Left lung (tissue), 14 donors: ENCODE results near the gene MUS81. TPM values are rescaled to one million over a fixed set of nuclear protein-coding genes. Genes with fewer than 3 reads are reported as not detected.

Experiments
- ATAC-seq: fragments of 200-7000 bp; cut with Tn5 transposase; one replicate; pipeline ENCODE4 v1.9.1; 2020; ENCODE audit warnings: moderate library complexity
- DNase-seq, 4 donors: peaks; one replicate each; pipeline ENCODE4 v3.0.0-alpha.2; 2013 to 2020
- H3K27ac ChIP-seq, 2 donors: fragments of 200-600 bp; sonication (generic) in 1 of 2; one replicate each; pipeline versions ENCODE4 v1.5.0 to v1.8.0; 2020 to 2021
- H3K27me3 ChIP-seq, 2 donors: fragments of 200-600 bp; sonication (generic) in 1 of 2; one replicate each; pipeline versions ENCODE4 v1.5.0 to v1.8.0; 2020 to 2021
- H3K36me3 ChIP-seq, 2 donors: fragments of 200-600 bp; sonication (generic) in 1 of 2; one replicate each; pipeline versions ENCODE4 v1.5.0 to v1.8.0; 2020 to 2021
- H3K4me1 ChIP-seq, 2 donors: fragments of 200-600 bp; one replicate each; pipeline ENCODE4 v1.8.0; 2021
- H3K4me3 ChIP-seq, 2 donors: fragments of 200-600 bp; sonication (generic) in 1 of 2; one replicate each; pipeline versions ENCODE4 v1.5.0 to v1.8.0; 2020 to 2021; ENCODE audit warnings: mild to moderate bottlenecking in 1 of 2
- H3K9me3 ChIP-seq, 2 donors: fragments of 200-600 bp; sonication (generic) in 1 of 2; one replicate each; pipeline versions ENCODE4 v1.5.0 to v1.8.0; 2020 to 2021
- CTCF ChIP-seq, 2 donors: fragments of 200-600 bp; sonication (generic) in 1 of 2; IDR thresholded peaks; one replicate each; pipeline versions ENCODE4 v1.5.0 to v1.8.0; 2021; ENCODE audit warnings: antibody characterized with exemption in 2 of 2
- intact Hi-C, 2 donors: fragments of 100-400 bp; cut with DNase I; formaldehyde crosslinking; loops; one replicate each; pipeline versions ENCODE4 v1.11.2 to v1.14.2; 2022
- long read RNA-seq, 12 donors: library from polyadenylated mRNA in 2 of 12; unstranded in 2 of 12; transcript quantifications; one replicate each; pipeline ENCODE4 v2.0.0 and lab custom pipeline, GENCODE V29; 2019 to 2026
- polyA plus RNA-seq, 6 donors: library from polyadenylated mRNA; unstranded; fragments of 120-200 nt; gene quantifications; one replicate each; pipeline ENCODE4 v1.2.1, GENCODE V29; 2013; ENCODE audit not compliant: insufficient read length in 6 of 6
- total RNA-seq, 2 donors: library from RNA; stranded (reverse); fragmentation: NEBNext Ultra II Directional; extraction: Animal tissue kit (Norgen Biotek cat#: 25700); gene quantifications; one replicate each; pipeline ENCODE4 v1.2.1, GENCODE V29; 2021
- donor health status: DM: no; HTN: yes; CAD: no.
- donor health status: DM: no; HTN: no; CAD: no.

MUS81 gene, protein sequence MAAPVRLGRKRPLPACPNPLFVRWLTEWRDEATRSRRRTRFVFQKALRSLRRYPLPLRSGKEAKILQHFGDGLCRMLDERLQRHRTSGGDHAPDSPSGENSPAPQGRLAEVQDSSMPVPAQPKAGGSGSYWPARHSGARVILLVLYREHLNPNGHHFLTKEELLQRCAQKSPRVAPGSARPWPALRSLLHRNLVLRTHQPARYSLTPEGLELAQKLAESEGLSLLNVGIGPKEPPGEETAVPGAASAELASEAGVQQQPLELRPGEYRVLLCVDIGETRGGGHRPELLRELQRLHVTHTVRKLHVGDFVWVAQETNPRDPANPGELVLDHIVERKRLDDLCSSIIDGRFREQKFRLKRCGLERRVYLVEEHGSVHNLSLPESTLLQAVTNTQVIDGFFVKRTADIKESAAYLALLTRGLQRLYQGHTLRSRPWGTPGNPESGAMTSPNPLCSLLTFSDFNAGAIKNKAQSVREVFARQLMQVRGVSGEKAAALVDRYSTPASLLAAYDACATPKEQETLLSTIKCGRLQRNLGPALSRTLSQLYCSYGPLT
- total RNA-seq, result 10 to 100 TPM; 43.4 to 50.7 TPM
- polyA plus RNA-seq, result 10 to 100 TPM; 44.7 to 55.0 (median 52.0) TPM
- long read RNA-seq, donor 1, partial matches to known transcripts, result 14 of 20 reads
- long read RNA-seq, donor 1, other reads (novel, unspliced or antisense), result 0 of 20 reads
- long read RNA-seq, donor 2, partial matches to known transcripts, result 213 of 232 reads
- long read RNA-seq, donor 2, other reads (novel, unspliced or antisense), result 12 of 232 reads
- long read RNA-seq, donor 3, transcript MUS81-201 (16 exons, 2,392 nt), result major isoform, 6 of 19 reads
- long read RNA-seq, donor 3, partial matches to known transcripts, result 11 of 19 reads
- long read RNA-seq, donor 3, other reads (novel, unspliced or antisense), result 0 of 19 reads
- long read RNA-seq, donor 4, transcript MUS81-201 (16 exons, 2,392 nt), result major isoform, 5 of 13 reads
- long read RNA-seq, donor 4, partial matches to known transcripts, result 4 of 13 reads
- long read RNA-seq, donor 4, other reads (novel, unspliced or antisense), result 4 of 13 reads
- long read RNA-seq, donor 5, partial matches to known transcripts, result 81 of 142 reads
- long read RNA-seq, donor 5, other reads (novel, unspliced or antisense), result 58 of 142 reads
- long read RNA-seq, donor 6, partial matches to known transcripts, result 24 of 67 reads
- long read RNA-seq, donor 6, other reads (novel, unspliced or antisense), result 40 of 67 reads
- long read RNA-seq, donor 7, result 0 reads
- long read RNA-seq, donor 8, partial matches to known transcripts, result 10 of 12 reads
- long read RNA-seq, donor 8, other reads (novel, unspliced or antisense), result 0 of 12 reads
- long read RNA-seq, donor 9, result 0 reads
- long read RNA-seq, donor 10, transcript MUS81-201 (16 exons, 2,392 nt), result major isoform, 7 of 9 reads
- long read RNA-seq, donor 10, partial matches to known transcripts, result 0 of 9 reads
- long read RNA-seq, donor 10, other reads (novel, unspliced or antisense), result 2 of 9 reads
- long read RNA-seq, donor 11, transcript MUS81-201 (16 exons, 2,392 nt), result major isoform, 5 of 7 reads
- long read RNA-seq, donor 11, partial matches to known transcripts, result 0 of 7 reads
- long read RNA-seq, donor 11, other reads (novel, unspliced or antisense), result 0 of 7 reads
- long read RNA-seq, donor 12, transcript MUS81-201 (16 exons, 2,392 nt), result major isoform, 5 of 192 reads
- long read RNA-seq, donor 12, partial matches to known transcripts, result 109 of 192 reads
- long read RNA-seq, donor 12, other reads (novel, unspliced or antisense), result 76 of 192 reads

DNA sequence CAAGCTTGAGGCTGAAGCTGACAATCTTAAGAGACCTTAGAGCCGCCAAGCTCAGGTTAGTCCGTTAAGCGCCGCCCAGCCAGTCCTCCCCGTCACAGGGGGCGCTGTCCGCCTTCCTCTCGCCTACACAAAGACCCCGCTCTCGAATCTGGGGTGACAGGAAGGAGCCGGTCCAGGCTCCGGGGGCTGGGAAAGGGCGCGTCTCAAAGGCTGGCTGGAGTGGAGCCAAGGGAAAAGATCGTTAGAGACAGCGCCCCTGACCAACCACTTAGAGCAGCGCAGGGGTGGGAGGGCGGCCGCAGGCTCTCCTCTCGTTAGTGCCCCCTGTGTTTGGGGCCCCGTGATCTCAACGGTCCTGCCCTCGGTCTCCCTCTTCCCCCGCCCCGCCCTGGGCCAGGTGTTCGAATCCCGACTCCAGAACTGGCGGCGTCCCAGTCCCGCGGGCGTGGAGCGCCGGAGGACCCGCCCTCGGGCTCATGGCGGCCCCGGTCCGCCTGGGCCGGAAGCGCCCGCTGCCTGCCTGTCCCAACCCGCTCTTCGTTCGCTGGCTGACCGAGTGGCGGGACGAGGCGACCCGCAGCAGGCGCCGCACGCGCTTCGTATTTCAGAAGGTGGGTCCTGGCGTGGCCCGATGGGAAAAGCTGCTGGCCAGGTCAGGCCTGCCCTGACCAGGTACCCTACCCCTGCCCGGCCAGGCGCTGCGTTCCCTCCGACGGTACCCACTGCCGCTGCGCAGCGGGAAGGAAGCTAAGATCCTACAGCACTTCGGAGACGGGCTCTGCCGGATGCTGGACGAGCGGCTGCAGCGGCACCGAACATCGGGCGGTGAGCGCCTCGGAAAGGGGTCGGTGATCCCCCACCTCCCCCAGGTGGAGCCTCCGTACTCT lies at the start of gene MUS81:
Gene MUS81 (plus strand): TSS at position 156 of the 887 bp plus-strand sequence. CDS start 321 bp downstream, at position 477.
- intact Hi-C loops, result no loop called here
- Histone ChIP-seq H3K4me3 (peak within 1 kb of the TSS; percentile 78 to 96), H3K27me3 (no peaks in the 10 kb centered on the region), H3K36me3 (peaks cover 0 to 47% of the 10 kb centered on the region in 2 donors), H3K9me3 (no peaks in the 10 kb centered on the region), H3K27ac (peak within 1 kb of the TSS; percentile 95 to 99), H3K4me1 (peaks cover 19 to 61% of the 10 kb centered on the region in 2 donors)
- peak; percentile 70 for ATAC-seq
- DNase-seq, result peak; percentile 93 to 98 (median 96)
- peak; percentile 89 to 93 for TF ChIP-seq CTCF (IDR thresholded peaks at IDR 0.05)

- Histone ChIP-seq H3K27me3 (peaks cover 0 to 10% of the 10 kb centered on the region in 2 donors), H3K4me3 (no peak overlapping the region), H3K36me3 (no peaks in the 10 kb centered on the region), H3K4me1 (peaks cover 0 to 32% of the 10 kb centered on the region in 2 donors), H3K9me3 (no peaks in the 10 kb centered on the region), H3K27ac (no peak overlapping the region)
- DNase-seq (peak in 1 of 4 donors; percentile 57), ATAC-seq (peak; percentile 10)
- intact Hi-C loops, result no loop called here
- TF ChIP-seq CTCF (IDR thresholded peaks at IDR 0.05), result no peak
Observed at GRCh38 chr11:65811764-65812475, 48.3 kb upstream of the MUS81 start.

DNA sequence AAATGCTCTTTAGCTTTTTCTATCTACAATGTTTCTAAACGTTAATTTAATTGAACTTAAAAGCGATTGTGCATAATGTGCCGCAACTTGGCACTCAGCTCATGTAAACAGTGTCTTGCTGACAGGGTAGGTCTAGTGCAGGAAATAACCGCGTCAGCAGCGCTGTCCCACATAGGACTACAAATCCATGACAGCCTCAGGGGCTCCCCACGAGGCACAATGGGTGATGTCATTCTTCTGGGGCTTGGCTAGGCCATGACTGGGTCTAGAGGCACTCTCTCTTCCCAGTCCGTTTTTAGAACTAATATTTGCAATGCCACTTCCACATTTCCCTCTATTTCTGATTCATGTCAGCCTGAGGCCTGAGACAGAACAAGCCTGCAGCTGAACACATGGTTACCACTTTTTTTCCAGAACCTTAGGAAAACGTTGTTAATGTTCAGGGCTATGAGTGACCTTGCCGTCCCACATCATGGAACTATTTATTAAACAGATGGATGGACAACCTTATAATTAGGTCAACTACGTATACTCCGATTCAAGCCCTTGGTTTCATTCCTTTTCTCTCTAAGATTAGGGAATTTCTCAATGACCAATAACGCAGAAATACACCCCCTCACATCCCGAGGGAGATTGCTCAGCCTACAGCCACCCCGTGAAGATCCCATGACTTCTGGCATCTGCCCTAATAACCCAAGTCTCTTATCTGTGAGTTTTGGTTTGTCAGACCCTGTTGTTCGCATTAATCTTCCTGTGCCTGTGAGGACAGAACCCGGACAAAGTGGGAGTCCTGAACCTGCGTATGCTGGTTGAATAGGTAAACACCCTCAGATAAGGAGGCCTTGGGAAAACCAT lies 45.9 kb upstream of the MUS81 start:
- no peaks in the 10 kb centered on the region for H3K9me3 ChIP-seq
- peaks cover 0 to 39% of the 10 kb centered on the region in 2 donors for H3K4me1 ChIP-seq
- intact Hi-C loops, result no loop called here
- no peaks in the 10 kb centered on the region for H3K36me3 ChIP-seq
- peak in 3 of 4 donors; percentile 28 to 71 (median 47) for DNase-seq
- H3K27me3 ChIP-seq, result no peaks in the 10 kb centered on the region
- H3K27ac ChIP-seq, result peak overlapping the region in 1 of 2 donors; percentile 33
- no peak overlapping the region for H3K4me3 ChIP-seq
- ATAC-seq, result peak; percentile 42
- TF ChIP-seq CTCF (IDR thresholded peaks at IDR 0.05), result no peak
